ENCODE measurements around the gene COL6A2.
"Not testable (repeated sequence)": the region's sequence is repeated elsewhere in the genome, so short reads cannot be mapped to it uniquely, and the experiment has no call there.

COL6A2 gene

GRCh38 chr21:46124926-46125845 is 27.3 kb downstream of the COL6A2 start:
- DNase-seq (ENCODE audit: low spot score): no peak

- DNase-seq (ENCODE audit: low spot score): no peak
These were observed 28.0 kb downstream of the COL6A2 start for GRCh38 chr21:46125846-46126301.

GRCh38 chr21:46126309-46127238 is 28.7 kb downstream of the COL6A2 start:
- DNase-seq (ENCODE audit: low spot score): no peak

- DNase-seq (ENCODE audit: low spot score): no peak
These were observed 29.6 kb downstream of the COL6A2 start for GRCh38 chr21:46127239-46128105.

- DNase-seq (ENCODE audit: low spot score): peak; percentile 92
These were observed 30.4 kb downstream of the COL6A2 start for GRCh38 chr21:46128106-46128932.

- DNase-seq (ENCODE audit: low spot score): no peak
These were observed 31.1 kb downstream of the COL6A2 start for GRCh38 chr21:46128933-46129571.

- no peak for DNase-seq (ENCODE audit: low spot score)
These were observed 32.1 kb downstream of the COL6A2 start for GRCh38 chr21:46129846-46130651.

- DNase-seq (ENCODE audit: low spot score): no peak
These were observed 33.1 kb downstream of the COL6A2 start for GRCh38 chr21:46130831-46131587.

- no peak for DNase-seq (ENCODE audit: low spot score)
These were observed 33.6 kb downstream of the COL6A2 start for GRCh38 chr21:46131588-46131837.

GRCh38 chr21:46131838-46132651 is 34.1 kb downstream of the COL6A2 start:
- DNase-seq (ENCODE audit: low spot score): no peak

GRCh38 chr21:46135782-46136395 is 38.0 kb downstream of the COL6A2 start:
- no peak for DNase-seq (ENCODE audit: low spot score)

- DNase-seq (ENCODE audit: low spot score): no peak
These were observed 38.9 kb downstream of the COL6A2 start for GRCh38 chr21:46136739-46137349.

- no peak for DNase-seq (ENCODE audit: low spot score)
These were observed 40.0 kb downstream of the COL6A2 start for GRCh38 chr21:46137908-46138307.

GRCh38 chr21:46138383-46138970 is 40.6 kb downstream of the COL6A2 start:
- no peak for DNase-seq (ENCODE audit: low spot score)

GRCh38 chr21:46139686-46140085 is 41.8 kb downstream of the COL6A2 start:
- no peak for DNase-seq (ENCODE audit: low spot score)

GRCh38 chr21:46140352-46141003 is 42.6 kb downstream of the COL6A2 start:
- not testable (repeated sequence) for DNase-seq (ENCODE audit: low spot score)

All from SK-N-DZ (cell line).